Activated CD4-positive, alpha-beta T cell treated with anti-CD3 and anti-CD28 coated beads for 1 hour (primary cell): ENCODE measurements around the gene VPS41.

Experiments used
- DNase-seq: peaks from one replicate; pipeline ENCODE4 v3.0.0-alpha.2; 2020

VPS41 gene

DNA sequence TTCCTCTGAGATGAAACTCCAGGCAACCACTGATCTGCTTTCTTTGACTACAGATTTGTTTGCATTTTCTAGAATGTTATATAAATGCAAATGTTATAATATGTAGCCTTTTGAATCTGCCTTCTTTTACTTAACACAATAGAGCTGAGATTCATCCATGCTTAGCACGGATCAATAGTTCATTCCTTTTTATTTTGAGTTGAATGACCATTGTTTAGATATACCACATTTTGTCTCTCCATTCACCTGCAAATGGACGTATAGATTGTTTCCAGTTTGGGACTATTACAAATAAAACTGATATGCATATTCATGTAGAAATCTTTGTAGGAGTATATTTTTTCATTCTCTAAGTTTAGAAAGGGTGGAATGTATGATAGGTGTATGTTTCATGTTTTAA is 57.7 kb downstream of the VPS41 start:
- DNase-seq: no peak

DNA sequence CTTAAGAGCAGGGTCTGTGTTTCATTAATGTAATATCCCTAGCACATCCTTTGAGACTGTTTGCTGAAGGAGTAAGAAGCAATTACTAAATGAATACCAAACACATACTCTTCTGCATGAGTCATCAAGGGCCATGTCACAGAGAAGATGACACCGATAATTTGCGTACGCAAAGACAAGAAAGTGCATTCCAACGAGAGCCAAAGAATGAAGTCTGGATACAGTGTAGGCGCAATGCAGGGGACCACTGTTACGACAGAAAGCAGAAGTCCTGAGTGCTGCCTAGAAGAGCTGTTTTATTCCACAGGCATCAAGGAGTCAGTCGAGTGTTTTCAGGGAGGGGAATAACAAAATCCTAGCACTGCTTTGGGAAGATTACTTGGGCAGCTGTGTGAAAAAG is 62.7 kb downstream of the VPS41 start:
- DNase-seq: no peak

DNA sequence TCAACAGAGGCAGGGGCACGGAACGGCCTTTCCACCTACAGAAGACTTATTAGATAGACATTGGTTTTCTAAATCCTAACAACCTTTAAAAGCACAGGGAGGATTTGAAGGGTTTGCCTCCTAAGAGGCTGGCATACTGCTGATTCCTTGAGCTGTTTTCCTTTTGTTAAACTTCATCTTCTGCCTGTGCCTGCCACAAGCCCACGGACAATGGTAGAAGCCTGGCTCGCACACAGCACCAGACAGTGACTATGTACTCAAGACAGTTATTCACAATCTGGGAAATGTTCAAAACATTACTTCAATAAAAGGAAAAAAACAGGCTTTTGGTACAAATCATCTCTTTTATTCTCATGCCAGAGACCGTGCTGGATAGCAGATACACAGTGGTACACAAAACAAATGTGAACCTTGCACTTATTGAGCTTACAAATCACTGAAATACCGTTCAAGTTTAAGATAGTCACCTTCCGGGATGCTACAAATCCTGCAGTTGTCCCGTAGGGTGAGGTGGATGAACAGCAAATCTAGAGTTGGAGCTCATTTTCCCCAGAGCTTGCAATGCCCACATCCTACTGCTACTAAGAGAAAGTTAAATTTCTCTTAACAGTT is 63.9 kb downstream of the VPS41 start:
- no peak for DNase-seq

DNA sequence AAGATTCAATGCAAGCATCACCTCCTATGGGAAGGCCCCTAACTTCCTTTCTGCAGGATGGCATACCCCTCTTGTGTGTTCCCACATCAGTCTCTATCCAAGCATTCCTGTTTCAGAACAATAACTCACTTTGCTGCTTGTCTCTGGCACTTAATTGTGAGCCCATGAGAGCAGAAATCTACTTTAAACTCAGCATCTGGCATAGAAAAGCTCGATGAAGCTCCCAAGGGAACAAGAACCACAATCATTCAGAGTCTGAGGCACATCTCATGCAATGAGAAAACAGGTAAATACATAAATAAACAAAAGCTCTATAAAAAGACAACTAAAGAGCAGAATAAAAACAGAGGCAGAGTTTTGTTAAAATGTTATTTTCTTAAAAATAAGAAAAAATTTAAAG is 66.2 kb downstream of the VPS41 start:
- DNase-seq: no peak

DNA sequence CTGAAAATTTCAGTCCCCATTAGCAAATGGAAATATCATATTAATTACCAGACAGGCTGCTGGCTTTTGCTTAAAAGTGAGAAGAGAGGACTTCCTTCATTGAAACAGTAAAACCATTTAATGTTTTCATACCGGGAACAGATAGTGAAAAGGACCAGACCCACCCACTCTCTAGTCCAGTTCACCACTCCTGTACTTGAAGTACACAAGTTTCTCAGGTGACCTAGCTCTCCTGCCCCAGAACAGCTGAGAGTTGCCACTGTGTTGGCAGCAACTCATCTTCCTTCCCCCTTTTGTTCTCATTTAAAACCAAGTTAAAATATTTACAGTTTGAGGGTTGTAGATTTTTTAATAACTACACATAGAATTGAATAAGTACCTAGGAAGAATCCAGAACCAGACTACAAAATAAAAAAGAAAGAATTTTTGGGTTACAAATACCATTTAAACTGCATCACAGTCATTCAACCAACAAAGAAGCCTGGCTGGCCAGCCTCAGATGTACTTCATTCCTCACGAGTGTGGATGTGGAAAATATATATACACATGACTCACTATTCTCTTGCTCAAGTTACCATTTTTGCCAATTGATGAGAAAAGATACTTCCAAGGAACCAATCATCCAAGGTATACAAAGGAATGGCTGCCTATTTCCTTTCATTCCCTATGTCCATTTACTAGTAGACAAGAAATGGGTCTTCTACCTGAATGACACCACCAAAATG is 68.1 kb downstream of the VPS41 start:
- DNase-seq: no peak

DNA sequence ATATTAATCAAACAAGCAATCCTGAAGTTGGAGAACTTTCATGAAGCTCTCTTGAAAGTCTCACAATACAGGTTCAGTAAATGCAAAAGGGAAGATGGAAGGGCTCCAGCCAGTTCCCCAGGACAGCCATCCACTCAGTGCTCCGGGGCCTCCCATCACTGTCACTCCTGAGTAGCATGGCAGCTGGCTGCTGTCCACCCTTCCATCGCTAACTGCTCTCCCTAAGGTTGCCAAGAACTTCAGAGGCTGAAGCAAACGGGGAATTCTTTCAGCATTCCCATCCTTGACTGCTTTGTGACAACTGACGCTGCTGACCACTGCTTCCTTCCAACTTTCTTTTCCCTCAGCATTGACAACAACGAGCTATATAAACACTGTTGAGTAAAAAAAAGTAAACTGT is 69.1 kb downstream of the VPS41 start:
- no peak for DNase-seq

DNA sequence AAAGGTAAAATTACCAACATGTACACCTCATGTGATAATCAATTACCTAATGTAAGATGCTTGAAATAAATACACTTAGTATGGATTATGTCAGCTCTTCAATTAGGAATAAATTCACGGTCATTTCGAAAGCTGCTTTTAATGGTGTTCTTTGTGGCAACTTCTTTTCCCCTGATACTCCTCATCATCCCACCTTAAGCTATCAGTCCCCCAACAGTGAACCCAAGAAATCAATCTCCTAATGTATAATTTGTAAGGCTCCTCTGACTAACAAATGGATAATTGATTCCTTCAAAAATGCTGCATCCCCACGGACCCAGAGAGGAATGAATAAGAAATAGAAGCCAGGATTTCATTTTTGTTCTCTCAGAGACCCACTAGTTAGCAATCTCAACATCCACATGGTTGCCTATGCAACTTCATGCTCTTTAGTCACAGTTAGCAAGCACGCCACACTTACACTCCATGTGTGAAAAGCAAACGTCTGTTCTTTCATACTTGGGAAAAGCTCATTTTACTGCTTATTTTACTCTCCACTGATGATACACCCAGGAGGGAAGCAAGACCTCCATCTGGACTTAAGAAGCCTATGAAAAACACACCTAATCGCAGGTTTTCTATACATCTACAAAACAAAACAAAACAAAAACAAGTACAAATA is 70.1 kb downstream of the VPS41 start:
- no peak for DNase-seq

DNA sequence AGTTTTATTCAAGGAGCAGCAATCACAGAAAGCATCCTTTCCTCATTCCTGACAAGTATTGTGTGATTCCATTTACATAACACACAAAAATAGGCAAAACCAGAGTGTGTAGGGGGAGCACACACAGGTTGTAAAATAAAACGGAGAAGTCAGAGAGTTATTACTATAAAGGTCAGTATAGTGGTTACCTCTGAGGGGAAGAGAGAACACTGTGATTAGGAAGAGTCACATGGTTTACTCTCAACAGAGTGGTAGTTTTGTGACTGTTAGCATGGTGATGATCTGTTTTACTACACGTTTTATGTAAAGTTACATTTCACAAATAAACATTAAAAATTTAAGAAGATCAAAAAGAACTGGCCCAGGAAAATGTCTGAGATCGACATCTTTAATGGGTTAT is 74.6 kb downstream of the VPS41 start:
- DNase-seq: no peak

DNA sequence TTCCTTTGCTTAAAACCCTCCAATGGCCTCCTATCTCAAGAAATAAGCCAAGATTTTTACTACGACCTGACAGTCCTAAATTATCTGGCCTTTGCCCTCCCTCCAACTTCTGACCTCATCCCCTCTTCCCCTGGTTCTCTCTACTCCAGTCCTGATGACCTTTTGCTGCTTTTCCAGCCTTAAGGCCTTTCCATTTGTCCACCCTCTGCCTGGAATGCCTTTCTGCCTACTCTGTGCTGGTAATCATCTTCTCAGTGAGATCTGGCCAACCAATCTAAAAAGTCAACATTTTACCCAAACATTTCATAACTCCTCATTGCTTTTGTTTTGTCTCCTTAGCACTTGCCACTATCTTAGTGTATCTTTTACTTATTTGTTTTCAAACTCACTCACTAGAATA is 75.7 kb downstream of the VPS41 start:
- no peak for DNase-seq

DNA sequence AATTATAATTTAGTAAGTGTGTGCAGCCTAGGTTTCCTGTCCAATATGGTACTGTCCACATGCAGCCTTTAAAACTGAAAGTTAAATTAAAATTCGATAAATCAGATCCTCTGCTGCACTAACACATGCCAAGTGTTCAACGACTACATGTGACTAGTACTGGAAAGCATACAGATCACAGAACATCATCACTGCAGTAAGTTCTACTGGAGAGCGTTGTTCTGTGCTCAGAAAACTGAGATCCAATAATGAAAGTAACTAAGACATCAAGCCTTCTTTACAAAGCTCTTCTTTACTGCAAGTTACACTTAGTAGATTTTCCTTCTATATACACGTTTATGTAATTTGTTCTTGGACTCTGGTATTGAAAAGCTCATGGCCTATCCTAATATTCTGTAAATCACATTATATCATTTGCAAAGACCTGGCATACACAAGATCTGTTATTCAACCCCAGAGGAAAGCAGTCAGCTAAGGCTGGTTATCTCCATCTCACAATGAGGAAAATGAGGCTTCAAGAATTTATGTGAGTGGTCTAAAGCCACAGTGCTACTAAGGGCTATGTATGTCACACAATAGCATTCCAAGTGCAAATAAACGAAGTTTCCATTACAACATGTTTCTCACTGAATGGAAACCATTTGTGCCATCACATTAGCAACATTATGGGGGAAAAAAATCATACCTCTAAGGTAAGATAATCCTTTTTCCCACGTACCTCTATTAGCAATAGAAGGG is 77.6 kb downstream of the VPS41 start:
- DNase-seq: no peak

DNA sequence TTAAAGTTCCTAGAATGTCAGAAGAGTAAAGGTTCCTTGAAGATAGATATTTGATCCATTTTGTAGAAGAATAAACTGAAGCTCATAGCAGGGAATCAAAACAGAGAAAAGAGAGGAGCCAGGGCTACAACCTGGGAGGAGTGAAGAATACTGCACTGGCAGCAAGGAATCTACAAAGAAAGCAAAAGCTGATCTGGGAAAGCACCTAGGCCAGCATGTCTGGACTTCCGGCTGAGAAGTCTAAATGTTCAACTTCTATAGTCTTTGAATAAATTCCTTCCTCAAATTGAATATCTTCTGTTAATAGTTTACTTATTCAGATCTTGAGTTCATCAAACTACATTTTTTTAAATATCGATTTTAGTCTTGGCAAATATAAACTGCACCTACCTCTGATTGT is 78.2 kb downstream of the VPS41 start:
- DNase-seq: no peak

DNA sequence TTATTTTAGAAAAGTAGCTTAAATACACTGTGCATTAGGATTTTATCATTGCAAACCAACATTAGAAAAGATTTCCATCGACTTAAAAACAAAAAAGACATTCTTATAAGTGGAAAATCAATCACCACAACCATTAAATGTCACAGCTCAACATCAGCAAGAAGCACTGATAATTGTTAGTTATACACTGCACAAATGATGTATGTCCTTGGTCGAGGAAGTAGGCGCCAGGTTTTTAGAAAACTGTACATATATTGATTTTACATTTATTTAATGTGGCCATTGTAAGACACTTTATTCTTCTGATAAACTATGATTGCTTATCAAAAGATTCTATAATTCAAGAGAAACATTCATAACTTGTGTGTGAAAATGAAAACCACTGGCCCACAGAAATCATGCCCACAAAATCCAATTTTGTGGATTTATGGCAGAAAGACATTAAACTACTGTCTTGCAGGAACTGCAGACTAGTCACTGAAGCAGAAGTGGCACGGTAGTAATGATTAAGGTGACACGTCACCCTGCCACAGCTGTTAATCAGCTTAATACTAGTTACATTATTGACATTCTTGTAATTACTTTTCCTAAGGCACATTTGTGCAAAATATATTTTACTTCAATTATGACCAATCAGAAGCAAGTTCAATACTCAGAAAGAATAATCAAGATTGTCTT is 79.4 kb downstream of the VPS41 start:
- no peak for DNase-seq

DNA sequence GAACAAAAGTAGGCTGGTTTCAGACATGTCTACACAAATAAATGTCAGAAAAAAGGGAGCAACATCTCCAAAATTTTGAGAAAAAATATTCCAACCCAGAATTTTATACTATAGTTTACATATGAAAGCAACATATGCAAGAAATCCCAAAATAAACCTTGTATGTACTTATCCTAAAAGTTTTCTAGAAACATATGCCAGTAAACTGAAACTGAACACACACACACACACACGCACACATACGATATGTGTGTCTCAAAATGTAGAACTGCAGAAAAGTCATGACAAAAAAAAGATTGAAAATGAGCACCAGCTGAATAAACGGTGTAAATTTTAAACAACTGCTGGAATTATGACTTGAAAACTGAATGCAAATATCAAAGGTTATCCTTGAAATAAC is 81.0 kb downstream of the VPS41 start:
- DNase-seq: no peak

DNA sequence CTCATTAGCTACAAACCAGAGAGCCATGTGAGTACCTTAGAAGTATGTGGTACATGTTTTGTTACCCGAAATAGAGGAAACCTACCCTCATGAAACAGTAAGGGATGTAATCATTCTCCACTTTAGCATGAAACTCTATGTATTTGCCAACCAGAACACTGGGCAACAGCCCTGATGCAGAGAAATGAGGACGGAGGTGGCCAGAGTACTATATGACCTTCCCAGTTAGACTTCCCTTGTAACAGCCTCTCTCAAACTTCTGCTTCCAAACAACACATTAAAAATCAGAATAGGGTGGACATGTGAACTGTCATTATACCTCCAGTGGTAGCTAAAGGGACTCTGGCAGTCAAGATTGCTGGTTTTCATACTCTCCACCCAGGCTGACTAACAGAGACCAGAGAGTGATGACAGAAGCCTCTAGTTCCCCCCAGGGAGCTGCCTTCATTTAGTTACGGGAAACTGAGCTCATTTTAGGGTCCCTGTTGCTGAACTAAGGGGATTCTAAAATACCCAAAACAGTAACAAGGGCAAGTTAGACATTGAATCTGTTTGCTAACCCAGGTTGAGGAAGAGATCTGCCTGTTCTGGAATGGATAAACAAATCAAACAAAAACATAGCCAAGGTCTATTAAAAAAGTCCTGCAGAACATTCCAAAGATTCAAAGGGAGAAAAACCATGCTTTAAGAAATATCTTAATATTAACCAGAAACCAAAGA is 83.1 kb downstream of the VPS41 start:
- no peak for DNase-seq

DNA sequence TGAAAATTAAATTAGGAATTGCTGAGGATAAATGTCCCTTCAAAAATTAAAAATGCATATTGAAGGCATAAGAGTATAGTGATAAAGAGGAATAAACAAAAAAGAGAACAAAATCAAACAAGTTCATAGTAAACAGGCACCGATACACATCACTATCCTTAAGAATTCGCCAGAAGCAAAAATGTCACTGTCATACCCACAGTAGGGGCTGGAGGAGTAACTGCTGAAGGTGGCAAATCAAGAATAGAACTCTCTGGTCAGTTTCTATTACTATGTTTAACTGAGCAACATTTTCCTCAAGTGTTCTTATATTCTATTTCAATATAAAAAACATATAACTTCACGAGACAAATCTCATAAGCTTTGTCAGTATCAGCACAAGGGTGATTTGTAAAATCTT is 84.0 kb downstream of the VPS41 start:
- no peak for DNase-seq

DNA sequence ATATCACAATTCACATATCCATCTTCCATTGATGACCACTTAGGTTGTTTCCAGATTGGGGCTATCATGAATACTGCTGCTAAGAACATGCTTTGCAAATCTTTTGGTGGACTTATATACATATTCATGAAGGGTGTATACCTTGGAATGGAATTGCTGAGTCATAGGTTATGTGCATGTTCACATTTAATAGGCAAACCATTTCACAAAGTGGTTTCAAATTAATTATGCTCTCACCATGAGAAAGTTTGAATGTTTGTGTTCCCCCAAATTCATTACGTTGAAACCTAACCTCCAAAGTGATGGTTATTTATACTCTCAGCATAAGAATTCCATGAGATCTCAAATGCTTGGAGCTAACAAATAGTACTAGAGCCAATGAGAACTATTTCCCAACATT is 86.4 kb downstream of the VPS41 start:
- DNase-seq: no peak

DNA sequence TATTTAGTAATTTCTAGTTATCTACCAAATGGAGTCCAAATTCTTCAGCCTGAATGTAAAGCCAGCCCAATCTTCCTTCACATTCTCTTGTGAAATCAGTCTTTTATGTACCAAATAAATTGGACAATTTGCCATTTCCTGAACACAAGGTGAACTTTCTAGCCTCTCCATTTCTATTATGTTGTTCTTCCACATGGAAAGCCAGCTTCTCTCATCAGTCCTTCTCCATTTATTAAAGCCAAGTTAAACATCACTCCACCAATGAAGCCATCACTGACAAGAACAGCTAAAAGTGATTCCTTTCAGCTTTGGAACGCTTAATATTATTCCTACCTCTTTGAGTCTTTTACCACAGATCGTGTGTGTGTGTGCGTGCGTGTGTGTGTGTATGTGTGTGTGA is 88.4 kb downstream of the VPS41 start:
- no peak for DNase-seq

DNA sequence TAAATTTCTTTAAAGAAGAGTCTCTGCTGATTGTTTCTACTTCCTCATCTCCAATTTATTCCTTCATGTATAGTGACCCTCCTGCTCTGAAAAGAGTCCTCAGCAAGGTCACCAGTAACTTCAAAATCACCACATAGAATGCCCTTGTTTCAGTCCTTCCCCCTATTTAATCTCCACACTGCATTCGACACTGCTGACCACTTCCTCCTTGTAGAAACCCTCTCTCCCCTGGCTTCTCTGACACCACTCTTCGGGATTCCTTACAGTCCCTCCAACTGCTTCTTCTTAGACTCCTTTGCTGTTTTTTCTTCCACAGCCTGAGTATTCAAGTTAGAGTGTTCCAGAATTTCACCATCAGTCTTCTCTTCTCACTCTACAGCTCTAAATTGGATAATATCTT is 89.5 kb downstream of the VPS41 start:
- no peak for DNase-seq

DNA sequence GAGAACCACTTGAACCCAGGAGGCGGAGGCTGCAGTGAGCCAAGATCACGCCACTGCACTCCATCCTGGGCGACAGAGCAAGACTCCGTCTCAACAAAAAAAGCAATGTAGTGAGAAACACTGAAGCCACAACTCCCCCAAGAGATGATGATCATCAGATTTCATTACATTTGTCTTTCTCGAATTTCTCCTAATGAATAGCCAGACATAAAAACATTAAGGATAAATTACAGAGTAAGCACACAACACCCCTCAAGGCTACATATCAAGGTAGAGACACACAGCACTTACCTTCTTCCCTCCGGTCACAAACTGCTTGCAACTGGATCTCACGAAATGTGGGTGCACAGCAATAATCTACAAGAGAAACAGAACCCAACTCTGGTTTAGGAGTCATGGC is 91.5 kb downstream of the VPS41 start:
- no peak for DNase-seq

DNA sequence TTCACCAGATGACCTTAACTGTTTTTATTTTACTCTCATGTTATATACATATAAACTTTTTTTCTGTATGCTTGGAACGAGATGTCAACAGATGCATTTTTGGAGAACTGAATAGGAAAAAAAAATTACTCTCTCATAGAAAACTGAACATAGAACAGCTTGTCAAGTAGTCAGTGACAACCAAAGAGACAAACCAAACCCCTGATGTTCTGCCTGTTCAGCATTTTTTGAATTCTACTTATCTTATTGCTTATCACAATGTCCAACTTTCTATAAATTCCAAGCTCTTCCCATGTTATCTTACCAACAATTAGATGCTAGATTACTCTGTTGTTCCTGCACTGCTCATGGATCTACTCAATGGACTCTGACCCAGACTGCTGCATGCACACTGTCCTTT is 95.2 kb downstream of the VPS41 start:
- DNase-seq: no peak

DNA sequence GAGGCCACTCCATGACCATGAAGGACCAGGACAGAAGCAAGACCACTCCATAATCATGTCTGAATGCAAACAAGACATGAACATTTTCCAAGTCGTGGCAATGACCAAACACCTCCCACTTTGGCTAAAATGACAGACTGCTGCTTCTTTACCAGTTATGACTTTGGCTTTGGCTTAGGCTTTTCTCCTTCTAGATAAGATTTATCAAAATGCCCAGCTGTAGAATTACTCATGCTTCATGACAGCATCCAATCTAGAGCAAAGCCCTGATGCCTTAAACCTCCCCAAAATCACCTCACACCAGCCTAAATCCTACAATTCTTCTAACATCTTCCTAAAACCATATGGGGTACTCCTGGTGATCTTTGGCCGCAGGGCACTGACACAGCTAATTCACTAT is 102.1 kb downstream of the VPS41 start:
- DNase-seq: no peak

DNA sequence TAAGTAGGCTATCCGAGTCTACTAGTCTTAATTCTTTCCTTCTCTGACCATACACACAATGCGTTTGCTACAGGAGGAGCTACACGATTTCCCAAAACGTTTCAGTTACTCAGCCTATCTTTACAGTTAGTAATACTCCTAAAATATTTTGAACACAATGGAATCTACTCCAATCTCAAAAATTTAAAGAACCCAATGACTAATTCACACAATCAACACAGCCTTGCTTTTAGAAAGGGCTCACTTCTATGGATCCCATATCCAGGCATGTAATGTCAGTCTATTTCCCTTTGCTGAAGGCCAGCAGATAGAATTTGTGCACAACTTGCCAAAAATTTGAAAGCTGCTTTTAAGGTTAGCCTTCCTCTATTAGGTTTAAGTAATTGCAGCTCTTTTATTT is 107.2 kb downstream of the VPS41 start:
- DNase-seq: no peak
